ENCODE data around the gene KIN.

- TF ChIP-seq, protein P1, sequence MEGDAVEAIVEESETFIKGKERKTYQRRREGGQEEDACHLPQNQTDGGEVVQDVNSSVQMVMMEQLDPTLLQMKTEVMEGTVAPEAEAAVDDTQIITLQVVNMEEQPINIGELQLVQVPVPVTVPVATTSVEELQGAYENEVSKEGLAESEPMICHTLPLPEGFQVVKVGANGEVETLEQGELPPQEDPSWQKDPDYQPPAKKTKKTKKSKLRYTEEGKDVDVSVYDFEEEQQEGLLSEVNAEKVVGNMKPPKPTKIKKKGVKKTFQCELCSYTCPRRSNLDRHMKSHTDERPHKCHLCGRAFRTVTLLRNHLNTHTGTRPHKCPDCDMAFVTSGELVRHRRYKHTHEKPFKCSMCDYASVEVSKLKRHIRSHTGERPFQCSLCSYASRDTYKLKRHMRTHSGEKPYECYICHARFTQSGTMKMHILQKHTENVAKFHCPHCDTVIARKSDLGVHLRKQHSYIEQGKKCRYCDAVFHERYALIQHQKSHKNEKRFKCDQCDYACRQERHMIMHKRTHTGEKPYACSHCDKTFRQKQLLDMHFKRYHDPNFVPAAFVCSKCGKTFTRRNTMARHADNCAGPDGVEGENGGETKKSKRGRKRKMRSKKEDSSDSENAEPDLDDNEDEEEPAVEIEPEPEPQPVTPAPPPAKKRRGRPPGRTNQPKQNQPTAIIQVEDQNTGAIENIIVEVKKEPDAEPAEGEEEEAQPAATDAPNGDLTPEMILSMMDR (IDR thresholded peaks at IDR 0.05), result no peak
- no peak for TF ChIP-seq POLR2A (IDR thresholded peaks at IDR 0.05)
These were observed 36.5 kb upstream of the KIN start for GRCh38 chr10:7824251-7824650.
